Stimulated activated CD4-positive, alpha-beta T cell treated with anti-CD3 and anti-CD28 coated beads, Interleukin-4, amount 100 ng/mL, for 4 hours (primary cell): ENCODE measurements around the gene SLC16A6.
A peak's percentile ranks its signal among the peaks of the same experiment; 100 is the strongest.
"Not testable (repeated sequence)": the region's sequence is repeated elsewhere in the genome, so short reads cannot be mapped to it uniquely, and the experiment has no call there.

Experiments used
- DNase-seq, 2 experiments: peaks; one replicate each; pipeline ENCODE4 v3.0.0-alpha.2; 2020

SLC16A6 gene, protein sequence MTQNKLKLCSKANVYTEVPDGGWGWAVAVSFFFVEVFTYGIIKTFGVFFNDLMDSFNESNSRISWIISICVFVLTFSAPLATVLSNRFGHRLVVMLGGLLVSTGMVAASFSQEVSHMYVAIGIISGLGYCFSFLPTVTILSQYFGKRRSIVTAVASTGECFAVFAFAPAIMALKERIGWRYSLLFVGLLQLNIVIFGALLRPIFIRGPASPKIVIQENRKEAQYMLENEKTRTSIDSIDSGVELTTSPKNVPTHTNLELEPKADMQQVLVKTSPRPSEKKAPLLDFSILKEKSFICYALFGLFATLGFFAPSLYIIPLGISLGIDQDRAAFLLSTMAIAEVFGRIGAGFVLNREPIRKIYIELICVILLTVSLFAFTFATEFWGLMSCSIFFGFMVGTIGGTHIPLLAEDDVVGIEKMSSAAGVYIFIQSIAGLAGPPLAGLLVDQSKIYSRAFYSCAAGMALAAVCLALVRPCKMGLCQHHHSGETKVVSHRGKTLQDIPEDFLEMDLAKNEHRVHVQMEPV

DNA sequence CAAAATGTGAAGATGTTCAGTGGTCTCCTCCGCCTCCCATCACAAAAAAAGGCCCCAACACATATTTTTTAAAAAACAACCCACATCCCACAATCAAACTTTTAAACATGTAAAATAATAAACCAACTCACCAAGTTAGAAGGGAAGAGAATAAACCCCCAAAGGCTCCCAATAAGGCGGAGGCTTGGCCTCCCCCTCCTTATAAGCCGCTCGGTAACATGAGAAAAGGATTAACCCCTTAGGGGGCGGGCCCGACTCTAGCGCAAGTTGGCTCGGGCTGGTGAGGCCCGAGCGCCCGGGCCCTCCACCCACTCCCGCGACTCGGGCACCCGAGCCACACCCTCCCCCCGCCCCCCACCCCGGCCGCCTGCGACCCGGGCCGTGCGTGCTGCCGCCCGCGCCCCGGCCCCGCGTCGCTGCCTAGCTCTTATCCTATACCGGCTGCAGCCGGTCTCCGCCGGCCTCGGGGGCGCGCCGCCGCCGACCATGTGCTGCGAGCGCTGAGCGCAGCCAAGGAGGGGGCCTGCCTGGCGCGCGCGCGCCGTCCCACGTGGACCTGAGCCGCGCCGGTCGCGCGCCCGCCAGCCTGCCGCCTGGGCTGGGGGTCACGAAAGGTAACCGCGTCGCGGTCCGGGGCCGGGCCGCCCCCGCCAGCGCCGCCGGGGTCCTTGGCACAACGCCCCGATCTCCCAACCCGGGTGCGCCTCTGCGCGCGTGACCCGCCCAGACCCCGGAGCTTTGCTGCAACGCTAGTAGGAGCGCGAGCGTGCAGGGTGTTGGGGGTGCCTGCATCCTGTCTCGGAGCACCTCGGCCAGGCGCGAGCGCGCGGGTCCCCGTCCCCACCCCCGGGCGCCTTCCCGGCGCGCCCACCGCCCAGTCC is at the start of gene SLC16A6, which contains the start of gene ARSG:
TSS of gene SLC16A6 (minus strand) at position 173 of the 881 bp plus-strand sequence. CDS start 12,807 bp downstream, outside the sequence.
TSS of gene ARSG (plus strand) at position 541 of the 881 bp plus-strand sequence. CDS start 15,999 bp downstream, outside the sequence.
- peak; percentile 80 to 81 for DNase-seq

DNA sequence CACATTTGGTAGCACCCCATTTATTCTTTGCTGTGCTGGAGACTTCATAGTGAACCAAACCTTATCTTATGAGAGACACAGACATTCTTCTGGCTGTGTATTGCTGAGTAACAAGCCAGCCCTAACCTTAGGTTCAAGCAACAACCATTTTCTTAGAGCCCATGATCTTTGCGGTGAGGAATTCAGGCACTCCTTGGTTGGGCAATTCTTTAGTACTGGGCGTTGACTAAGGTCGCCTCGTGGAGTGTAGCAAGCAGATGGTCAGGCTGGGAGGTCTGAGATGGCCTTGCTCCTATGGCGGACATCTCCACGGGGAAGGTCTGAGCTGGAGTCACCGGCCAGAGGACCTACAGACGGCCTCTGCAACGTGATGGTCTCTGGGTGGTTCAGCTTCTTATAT is 43.5 kb upstream of the SLC16A6 start:
- no peak for DNase-seq

DNA sequence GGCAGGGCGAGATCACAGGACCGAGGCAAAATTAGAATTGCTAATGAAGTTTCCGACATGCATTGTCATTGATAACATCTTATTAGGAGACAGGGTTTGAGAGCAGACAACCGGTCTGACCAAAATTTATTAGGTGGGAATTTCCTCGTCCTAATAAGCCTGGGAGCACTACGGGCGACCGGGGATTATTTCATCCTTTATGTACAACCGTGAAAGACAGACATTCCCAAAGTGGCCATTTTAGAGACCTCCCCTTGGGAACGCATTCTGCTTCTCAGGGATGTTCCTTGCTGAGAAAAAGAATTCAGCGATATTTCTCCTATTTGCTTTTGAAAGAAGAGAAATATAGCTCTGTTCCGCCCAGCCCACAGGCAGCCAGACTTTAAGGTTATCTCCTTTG is 41.0 kb upstream of the SLC16A6 start:
- not testable (repeated sequence) for DNase-seq

DNA sequence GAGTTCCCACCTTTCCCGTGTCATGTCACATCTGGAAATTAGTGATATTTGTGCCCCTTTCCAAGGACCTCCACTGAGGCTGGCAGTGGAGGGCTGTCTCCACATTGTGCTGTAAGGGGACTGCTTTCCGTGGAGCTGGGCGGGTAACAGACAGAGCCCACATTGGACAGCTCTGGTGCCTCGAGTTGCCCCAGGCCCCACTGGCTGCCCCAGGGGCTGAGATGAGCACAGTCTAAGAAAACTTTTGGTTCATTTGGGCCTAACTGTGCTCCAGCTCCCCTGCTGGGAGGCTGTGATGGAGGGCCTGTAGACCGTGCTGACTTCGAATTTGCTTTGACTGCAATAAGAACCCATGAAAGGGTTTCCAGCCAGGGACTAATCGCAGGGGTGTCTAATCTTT is 38.4 kb upstream of the SLC16A6 start:
- DNase-seq: no peak

DNA sequence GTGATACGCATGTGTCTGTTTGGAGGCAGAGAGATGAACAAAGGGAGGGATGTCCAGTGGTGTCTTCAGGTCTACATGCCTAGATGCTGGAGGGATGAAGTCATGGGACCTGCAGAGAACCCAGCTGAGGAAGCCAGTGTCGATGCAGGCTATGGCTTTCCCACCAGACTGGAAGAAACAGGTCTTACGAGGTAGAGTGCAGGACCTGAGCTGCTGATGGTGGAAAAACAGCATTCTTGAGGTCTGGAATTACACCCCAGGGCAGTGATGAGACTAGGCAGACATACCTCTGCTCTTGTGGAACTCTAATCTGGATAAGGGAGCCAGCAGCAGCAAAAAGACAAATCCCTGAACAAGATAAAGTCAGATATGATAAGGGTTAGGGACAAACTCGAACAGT is 37.7 kb upstream of the SLC16A6 start:
- DNase-seq: no peak

DNA sequence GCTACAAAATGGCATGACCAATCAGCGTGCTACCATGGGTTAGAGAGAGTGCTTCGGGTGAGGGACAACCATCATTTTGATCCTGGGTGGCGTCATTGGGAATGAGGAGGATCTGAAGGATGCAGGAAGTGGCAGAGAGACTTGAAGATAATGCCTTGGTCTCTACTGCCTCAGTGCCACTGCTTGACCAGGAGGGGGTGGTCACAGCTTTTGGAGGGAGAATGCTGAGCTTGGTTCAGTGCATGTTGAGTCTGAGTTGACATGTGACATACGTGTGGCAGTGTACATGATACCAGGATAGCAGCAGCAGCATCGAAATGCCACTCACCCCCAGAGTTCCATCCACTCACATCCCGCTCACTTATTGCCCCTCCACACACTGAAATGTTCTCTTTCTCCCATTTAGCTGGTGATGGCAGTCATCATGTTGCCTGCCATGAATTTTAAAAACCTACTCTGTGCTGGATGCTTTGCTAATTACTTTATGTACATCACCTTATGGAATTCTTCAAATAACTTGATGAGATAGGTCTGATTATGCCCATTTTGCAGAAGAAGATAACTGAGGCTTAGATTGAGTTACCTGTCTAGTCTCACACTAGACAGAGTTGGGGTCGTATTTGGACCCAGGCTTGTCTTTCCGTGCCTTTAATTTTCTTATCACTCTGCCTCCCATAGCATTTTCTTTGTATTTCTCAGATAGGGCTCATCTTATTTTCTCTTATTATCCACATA is 37.1 kb upstream of the SLC16A6 start:
- no peak for DNase-seq

DNA sequence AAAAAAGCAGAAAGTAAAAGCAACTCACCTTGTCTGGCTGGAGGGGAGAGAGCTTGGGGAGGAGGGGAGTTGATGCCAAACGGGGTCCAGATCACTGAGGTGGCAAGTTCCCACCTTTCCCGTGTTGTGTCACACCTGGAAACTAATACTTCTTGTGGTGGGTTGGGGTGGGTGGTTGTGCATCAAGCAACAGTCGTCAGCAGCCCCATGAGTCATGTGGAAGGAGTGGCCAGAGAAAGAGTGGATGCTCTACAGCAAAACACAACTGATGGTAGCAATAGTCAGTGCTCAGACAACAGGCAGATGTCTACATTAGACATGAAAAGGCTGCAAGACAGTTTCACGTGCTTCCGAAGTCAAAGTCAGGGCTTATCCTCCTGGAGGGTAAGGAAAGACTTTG is 35.8 kb upstream of the SLC16A6 start:
- DNase-seq: peak in 1 of 2 experiments; percentile 35

DNA sequence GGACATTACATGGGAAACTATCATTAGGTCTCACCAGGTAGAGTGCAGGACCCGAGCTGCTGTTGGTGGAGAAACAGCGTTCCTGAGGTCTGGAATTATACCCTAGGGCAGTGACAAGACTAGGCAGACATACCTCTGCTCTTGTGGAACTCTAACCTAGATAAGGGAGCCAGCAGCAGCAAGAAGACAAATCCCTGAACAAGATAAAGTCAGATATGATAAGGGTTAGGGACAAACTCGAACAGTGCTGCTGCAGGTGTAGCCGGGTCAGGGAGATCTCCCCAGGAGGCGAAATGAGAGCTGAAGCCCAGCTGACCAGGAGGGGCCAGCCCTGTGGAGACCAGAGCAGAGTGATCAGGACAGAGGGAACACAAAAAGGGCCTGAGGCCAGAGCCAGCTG is 35.0 kb upstream of the SLC16A6 start:
- no peak for DNase-seq

DNA sequence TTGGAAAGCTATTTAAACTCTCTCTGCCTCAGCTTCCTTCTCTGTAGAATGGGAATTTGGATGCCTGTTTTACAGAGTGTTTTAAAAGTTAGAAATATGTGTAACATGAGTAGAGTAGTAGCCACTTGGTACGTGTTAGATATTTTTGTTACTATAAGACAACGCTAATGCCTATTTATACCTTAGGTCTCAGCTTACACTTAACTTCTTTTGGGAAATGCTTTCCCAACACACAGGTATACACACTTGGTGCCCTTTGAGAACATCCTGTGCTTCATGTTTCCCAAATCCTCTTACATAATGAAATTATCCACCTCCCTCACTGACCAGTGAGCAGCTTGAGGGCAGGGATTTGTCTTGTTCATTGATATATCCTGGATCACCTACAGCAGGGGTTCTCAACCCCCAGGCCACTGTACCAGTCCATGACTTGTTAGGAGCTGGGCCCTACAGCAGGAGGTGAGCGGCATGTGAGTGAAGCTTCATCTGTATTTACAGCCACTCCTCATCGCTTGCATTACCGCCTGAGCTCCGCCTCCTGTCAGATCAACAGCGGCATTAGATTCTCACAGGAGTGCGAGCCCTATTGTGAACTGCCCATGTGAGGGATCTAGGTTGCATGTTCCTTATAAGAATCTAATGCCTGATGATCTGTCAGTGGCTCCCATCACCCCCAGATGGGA is 33.9 kb upstream of the SLC16A6 start:
- no peak for DNase-seq

DNA sequence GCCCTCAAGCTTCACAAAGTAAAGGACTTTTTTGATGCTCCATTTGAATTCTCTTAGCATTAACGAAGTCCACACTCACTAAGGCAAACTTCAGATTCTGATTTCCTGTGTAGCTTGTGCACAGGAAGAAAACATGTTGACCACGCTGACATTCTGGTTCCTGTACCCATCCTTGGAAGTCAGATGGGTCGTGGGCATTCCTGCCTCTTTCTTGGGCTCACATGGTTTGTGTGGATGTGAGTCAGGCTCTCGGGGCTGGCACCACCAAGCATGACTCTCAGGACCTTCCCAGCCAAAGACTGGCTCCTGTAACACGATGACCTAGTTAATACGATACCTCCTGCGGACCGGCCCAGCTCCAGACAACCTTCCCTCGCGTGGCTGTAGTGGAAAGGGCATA is 33.2 kb upstream of the SLC16A6 start:
- DNase-seq: no peak

DNA sequence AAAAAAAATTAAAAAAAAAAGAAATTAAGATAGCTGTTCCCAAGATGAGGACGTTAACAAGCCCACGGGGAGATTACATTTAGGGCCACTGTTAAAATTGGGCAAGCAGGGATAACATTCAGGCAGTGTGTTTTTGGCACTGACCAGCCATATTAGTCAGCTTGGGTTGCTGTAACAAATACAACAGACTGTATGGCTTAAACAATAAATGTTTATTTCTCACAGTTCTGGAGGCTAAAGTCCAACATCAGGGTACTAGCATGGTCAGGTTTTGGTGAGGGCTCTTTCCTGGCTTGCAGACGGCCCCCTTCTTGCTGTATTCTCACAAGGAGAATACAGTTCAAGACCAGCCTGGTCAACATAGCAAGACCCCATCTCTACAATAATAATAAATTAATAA is 31.7 kb upstream of the SLC16A6 start:
- DNase-seq: no peak

DNA sequence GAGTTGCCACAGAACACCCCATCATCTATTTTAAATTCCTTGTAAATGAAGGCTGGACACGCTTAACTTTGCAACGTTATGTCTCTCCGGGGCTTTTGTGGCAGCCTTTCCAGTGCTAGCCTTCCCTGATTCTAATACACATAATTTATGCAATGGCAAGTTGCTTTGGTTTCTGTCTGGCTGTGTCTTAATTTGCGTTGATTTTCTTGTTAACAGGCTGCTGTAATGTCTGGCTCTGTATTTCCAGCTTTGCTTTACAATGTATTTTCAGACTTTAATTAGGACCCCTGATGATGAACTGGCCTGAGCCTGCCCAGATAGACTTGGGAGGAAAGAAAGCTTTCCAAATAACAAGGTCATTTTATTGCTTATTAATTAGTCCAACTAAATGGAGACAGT is 30.6 kb upstream of the SLC16A6 start:
- no peak for DNase-seq

DNA sequence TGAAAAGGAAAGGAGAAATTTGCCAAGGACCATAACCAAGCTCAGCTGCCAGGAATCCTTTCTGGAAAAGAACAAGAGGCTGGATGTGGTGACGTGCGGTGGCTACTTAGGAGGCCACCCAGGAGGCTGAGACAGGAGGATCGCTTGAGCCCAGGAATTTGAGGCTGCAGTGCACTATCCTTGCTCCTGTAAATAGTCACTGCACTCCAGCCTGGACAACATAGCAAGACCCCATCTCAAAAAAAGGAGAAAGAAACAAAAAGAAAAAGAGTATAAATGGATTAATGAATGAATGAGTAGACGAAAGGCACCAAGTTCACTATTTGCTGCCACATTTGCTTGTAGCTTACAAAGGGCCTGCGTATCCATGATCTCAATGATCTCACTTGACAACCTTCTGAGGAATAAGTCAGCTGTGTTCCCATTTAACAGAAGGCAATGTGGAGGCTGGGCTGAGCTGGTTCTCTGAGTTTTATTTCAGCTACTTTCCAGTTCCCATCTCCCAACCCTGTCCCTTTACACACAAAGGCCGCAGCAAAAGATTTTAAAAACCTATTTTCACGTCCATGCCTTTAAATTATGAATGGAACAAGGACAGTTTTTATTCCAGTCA is 30.1 kb upstream of the SLC16A6 start:
- DNase-seq: no peak

DNA sequence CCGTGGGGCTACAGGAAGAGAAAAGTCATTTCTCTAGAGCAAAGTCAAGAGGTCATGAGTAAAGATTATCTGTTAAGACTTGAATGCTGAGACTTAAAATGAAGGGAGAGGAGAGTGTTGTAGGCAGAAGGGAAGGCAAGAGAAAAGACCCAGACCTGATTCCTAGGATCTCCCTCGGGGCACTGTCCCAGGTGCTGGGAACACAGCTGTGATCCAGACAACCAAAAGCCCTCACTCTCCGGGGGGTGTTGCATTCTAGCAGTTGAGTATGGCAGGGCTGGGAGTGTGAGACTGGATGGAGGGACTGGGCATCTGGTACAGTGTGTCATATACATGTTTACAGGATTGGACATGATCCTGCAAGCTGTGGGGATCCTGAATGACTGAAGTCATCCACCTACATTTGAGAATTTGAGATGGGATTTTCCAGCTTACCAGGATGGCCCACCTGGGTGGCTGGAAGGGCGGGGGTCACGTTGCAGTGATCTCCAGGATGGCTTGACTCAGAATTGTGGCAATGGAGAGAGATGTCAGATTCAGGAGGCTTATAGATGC is 29.5 kb upstream of the SLC16A6 start:
- no peak for DNase-seq

DNA sequence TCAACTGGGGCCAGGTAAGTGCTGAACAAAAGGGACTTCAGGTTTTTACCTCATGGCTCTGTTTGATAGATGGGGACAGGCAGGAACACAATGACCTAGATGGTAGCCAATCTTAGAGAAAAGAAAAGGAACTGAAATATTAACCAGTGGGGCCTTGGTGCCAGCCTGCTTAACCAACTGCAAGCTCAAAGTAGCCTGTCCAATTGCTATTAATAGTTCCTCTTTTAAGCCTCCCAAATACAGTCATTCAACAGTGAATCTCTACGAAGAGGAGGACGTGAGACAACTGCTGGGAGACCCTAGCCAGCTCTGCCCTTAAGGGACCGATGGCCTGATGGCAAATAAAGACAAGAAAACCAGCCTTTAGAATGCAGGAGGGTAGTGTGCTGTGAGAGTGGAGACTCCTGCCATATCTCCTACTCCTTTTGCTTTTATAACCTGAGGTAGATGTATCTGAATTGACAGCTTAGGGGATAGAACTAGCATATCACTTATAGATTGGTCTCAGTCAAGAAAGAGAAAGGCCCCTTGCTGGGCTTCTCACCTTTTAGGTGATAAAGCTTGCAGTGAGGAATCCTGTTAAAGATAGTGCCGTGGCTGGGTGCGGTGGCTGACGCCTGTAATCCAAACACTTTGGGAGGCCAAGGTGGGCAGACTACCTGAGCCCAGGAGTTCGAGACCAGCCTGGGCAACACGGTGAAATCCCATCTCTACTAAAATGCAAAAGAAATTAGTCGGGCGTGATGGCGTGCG is 28.7 kb upstream of the SLC16A6 start:
- DNase-seq: no peak

DNA sequence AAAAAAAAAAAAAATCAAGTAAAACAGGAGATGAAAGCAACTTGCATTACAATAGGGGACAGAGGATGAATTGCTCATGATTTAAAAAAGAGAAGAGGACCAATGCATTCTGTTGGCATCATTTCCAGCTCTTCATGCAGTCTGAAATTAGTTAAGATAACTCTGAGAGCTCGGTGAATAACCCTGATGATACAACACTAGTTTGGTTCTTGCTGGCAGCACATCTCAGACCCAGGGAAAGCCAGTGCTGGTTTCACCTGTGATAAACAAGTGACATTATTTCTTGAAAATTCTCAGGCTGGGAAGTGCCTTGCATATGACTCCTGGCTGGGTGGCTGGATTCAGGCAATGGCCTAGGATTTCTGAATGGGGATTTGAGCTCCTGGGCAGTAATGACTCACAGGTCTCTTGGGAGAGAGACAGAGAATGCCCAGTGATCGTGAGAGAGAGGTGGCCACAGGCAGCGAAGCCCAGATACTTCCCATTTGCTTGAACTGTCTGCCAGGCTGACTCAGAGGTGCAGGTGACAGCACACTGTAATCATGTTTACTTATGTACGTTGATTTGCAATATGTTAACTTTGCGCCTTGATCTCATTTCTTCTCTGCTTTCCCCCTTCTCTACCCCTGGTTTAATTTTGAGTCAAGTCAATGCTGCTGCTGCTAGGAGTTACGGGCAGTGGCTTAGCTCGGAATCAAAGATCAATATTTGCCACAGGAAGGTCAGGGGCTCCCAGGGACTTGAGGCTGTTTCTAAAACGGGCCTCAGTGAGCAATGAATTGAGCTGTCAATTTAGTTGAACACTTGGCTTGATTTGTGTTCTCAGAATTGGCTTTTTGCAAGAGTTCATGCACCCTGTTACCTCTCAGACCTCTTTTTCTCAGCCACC is 27.4 kb upstream of the SLC16A6 start:
- DNase-seq: no peak

DNA sequence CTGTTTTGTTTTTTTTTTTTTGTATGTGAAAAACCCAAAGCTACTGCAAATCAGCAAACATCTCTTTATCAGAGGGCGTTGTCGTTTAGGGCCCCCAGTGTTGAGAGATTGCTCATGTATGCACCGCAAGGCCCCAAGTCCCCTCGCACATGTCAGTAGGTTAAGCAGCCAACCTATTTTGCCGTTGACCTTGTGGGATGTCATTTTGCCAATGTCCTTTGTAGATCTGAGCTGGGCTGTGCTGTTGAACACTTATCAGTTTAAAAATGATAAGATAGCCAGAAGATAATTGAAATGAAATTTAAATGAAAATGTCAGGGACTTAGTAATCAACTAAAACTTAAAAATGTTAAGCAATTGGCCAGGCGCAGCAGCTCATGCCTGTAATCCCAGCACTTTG is 26.5 kb upstream of the SLC16A6 start:
- no peak for DNase-seq

DNA sequence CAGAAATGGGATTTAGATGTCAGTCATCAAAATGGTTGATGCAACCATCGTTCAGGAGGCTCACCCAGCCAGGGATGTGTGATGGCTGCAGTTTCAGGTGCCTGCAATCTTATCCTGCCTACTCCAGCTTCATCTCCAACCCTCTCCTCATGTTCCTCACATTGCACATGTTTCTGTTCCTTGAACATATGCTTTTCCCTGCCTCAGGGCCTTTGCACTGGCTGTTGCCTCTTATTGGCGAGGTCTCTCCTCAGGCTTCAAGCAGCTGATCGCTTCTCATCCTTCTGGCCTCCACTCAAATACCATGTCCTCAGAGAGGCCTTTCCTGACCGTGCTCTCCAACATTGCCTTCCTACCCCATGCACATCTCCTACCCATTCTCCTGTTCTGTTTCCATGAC is 25.0 kb upstream of the SLC16A6 start:
- no peak for DNase-seq

DNA sequence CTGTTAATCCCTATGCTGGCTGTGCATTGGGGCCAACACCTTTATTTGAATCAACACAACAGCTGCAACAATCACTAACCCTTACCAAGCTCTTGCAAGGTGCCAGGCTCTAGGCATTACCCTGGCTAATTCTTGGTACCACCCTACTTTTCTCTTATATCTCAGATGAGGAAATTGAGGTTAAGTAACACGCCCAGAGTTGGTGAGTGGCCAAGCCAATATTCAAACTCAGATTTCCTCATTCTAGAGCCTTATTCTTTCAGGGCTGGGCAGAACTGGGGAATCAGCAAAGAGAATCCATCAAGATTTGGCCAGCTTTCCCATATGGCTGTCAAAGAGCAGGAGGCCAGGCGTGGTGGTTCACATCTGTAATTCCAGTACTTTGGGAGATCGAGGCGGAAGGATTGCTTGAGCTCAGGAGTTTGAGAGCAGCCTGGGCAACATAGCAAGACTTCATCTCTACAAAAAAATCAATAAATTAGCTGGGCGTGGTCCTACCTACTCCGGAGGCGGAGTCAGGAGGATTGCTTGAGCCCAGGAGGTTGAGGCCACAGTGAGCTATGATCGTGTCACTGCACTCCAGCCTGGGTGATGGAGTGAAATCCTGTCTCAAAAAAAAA is 24.1 kb upstream of the SLC16A6 start:
- no peak for DNase-seq
